H1 (cell line): Measurements from ENCODE around the gene COL2A1. TPM values are rescaled to one million over a fixed set of nuclear protein-coding genes. Genes with fewer than 3 reads are reported as not detected.

Experiments used
- CTCF ChIA-PET: fragments of 300-600 bp; sonication (Branson Sonifier 250); formaldehyde crosslinking; loops from one replicate; lab custom pipeline; 2021; ENCODE audit not compliant: partially characterized antibody; lab: Charles Lee
- POLR2A ChIA-PET: fragments of 300-600 bp; sonication (Branson Sonifier 250); formaldehyde crosslinking; loops from one replicate; lab custom pipeline; 2021; ENCODE audit warnings: inconsistent platforms; ENCODE audit not compliant: partially characterized antibody; lab: Charles Lee
- DNase-seq, 2 experiments: peaks; one replicate each; pipeline versions ENCODE4 v3.0.0 to v3.0.0-alpha.2; 2010 to 2022; ENCODE audit warnings: low spot score in 2 of 2, low read depth in 1 of 2, mixed read lengths in 1 of 2
- FAIRE-seq: peaks from 2 replicates; lab custom pipeline; 2011; peaks lifted over from hg19 to GRCh38; lab: Jason Lieb, UNC
- H2AFZ ChIP-seq: 2 replicates; pipeline ENCODE4 v1.8.1; 2012; ENCODE audit warnings: low read length, inconsistent platforms
- H2AK5ac ChIP-seq: 2 replicates; pipeline ENCODE4 v1.6.1; 2013; ENCODE audit warnings: low read depth, low read length
- H2BK120ac ChIP-seq: replicated peaks from 2 replicates; pipeline ENCODE3; 2013; ENCODE audit warnings: low read depth, low read length, inconsistent platforms
- H2BK12ac ChIP-seq: 2 replicates; pipeline ENCODE4 v1.6.1; 2013; ENCODE audit warnings: low read depth, low read length
- H2BK15ac ChIP-seq: 2 replicates; pipeline ENCODE4 v1.6.1; 2013; ENCODE audit warnings: low read length
- H2BK20ac ChIP-seq: 2 replicates; pipeline ENCODE4 v1.6.1; 2013; ENCODE audit warnings: low read length
- H2BK5ac ChIP-seq: 2 replicates; pipeline ENCODE4 v1.6.1; 2013; ENCODE audit warnings: low read depth, low read length
- H3K14ac ChIP-seq: 2 replicates; pipeline ENCODE4 v1.6.1; 2013; ENCODE audit warnings: inconsistent platforms; ENCODE audit not compliant: insufficient read length
- H3K18ac ChIP-seq: 2 replicates; pipeline ENCODE4 v1.6.1; 2013; ENCODE audit warnings: low read length; ENCODE audit errors: extremely low read depth
- H3K23ac ChIP-seq: 2 replicates; pipeline ENCODE4 v1.6.1; 2013; ENCODE audit warnings: inconsistent platforms; ENCODE audit not compliant: insufficient read length
- H3K23me2 ChIP-seq: 2 replicates; pipeline ENCODE4 v1.6.1; 2013; ENCODE audit warnings: low read depth, low read length
- H3K27ac ChIP-seq: 2 replicates; pipeline ENCODE4 v1.6.1; 2011; ENCODE audit warnings: low read depth, low read length, inconsistent platforms
- H3K27me3 ChIP-seq, 4 experiments: replicated peaks in 1 of 4; 1 replicate in 1 of 4; 2 replicates in 3 of 4; pipeline versions ENCODE4 v1.6.1 to v1.8.1; 2011 to 2013; ENCODE audit warnings: low read length in 3 of 4, mild to moderate bottlenecking in 3 of 4, inconsistent platforms in 2 of 4, mixed read lengths in 2 of 4, moderate library complexity in 1 of 4; ENCODE audit not compliant: control insufficient read depth in 3 of 4, insufficient read depth in 3 of 4; ENCODE audit errors: extremely low read depth in 1 of 4
- H3K36me3 ChIP-seq, 4 experiments: 2 replicates each; pipeline versions ENCODE4 v1.6.1 to v1.8.1; 2011 to 2013; ENCODE audit warnings: mild to moderate bottlenecking in 4 of 4, low read length in 3 of 4, moderate library complexity in 2 of 4, control low read depth in 1 of 4, inconsistent platforms in 1 of 4; ENCODE audit not compliant: insufficient read depth in 4 of 4, control insufficient read depth in 2 of 4
- H3K4ac ChIP-seq: replicated peaks from 2 replicates; pipeline ENCODE3; 2013; ENCODE audit warnings: low read length, low read depth, mixed read lengths, inconsistent platforms; ENCODE audit not compliant: insufficient read length
- H3K4me1 ChIP-seq, 4 experiments: replicated peaks in 1 of 4; 1 replicate in 1 of 4; 2 replicates in 3 of 4; pipeline versions ENCODE4 v1.6.1 to v1.8.1; 2011 to 2013; ENCODE audit warnings: low read length in 3 of 4, inconsistent platforms in 2 of 4, mixed read lengths in 1 of 4; ENCODE audit not compliant: insufficient read depth in 4 of 4, control insufficient read depth in 3 of 4
- H3K4me2 ChIP-seq, 2 experiments: 2 replicates each; pipeline versions ENCODE4 v1.6.1 to v1.8.1; 2011 to 2013; ENCODE audit warnings: low read depth in 2 of 2, low read length in 2 of 2, control low read depth in 1 of 2, inconsistent platforms in 1 of 2, mild to moderate bottlenecking in 1 of 2; ENCODE audit not compliant: insufficient read depth in 1 of 2
- H3K4me3 ChIP-seq, 4 experiments: fragments of 200-600, 300-600 bp in 1 of 4; sonication (generic), shearing (Covaris generic), sonication (Bioruptor Twin) in 1 of 4; 2 replicates each; pipeline versions ENCODE4 v1.5.1 to v1.8.1; 2011 to 2016; ENCODE audit warnings: low read length in 4 of 4, low read depth in 3 of 4, control low read depth in 2 of 4, inconsistent platforms in 2 of 4, mild to moderate bottlenecking in 2 of 4, mixed read lengths in 1 of 4, moderate library complexity in 1 of 4; ENCODE audit not compliant: insufficient read depth in 2 of 4; ENCODE audit errors: extremely low read depth in 1 of 4
- H3K56ac ChIP-seq: replicated peaks from 2 replicates; pipeline ENCODE3; 2013; ENCODE audit warnings: low read depth, mild to moderate bottlenecking, mixed read lengths, low read length, inconsistent platforms; ENCODE audit not compliant: insufficient read length
- H3K79me1 ChIP-seq: 2 replicates; pipeline ENCODE4 v1.6.1; 2013; ENCODE audit warnings: low read depth, low read length, control low read depth
- H3K79me2 ChIP-seq, 2 experiments: 2 replicates each; pipeline versions ENCODE4 v1.6.1 to v1.8.1; 2012 to 2013; ENCODE audit warnings: low read length in 2 of 2, mild to moderate bottlenecking in 2 of 2, inconsistent platforms in 1 of 2; ENCODE audit not compliant: insufficient read depth in 2 of 2, control insufficient read depth in 1 of 2
- H3K9ac ChIP-seq, 4 experiments: replicated peaks in 1 of 4; 1 replicate in 1 of 4; 2 replicates in 3 of 4; pipeline versions ENCODE4 v1.6.1 to v1.8.1; 2011 to 2013; ENCODE audit warnings: low read depth in 3 of 4, low read length in 3 of 4, control low read depth in 2 of 4, mild to moderate bottlenecking in 2 of 4, moderate library complexity in 2 of 4, inconsistent platforms in 1 of 4; ENCODE audit errors: extremely low read depth in 1 of 4
- H3K9me3 ChIP-seq, 2 experiments: 2 replicates each; pipeline versions ENCODE4 v1.6.1 to v1.8.1; 2012 to 2013; ENCODE audit warnings: mild to moderate bottlenecking in 2 of 2, moderate library complexity in 2 of 2, control low read depth in 1 of 2, inconsistent platforms in 1 of 2, low read depth in 1 of 2, low read length in 1 of 2, mixed read lengths in 1 of 2; ENCODE audit not compliant: insufficient read depth in 2 of 2
- H4K20me1 ChIP-seq, 2 experiments: replicated peaks in 1 of 2; 2 replicates each; pipeline versions ENCODE3 to v1.8.1; 2011 to 2013; ENCODE audit warnings: inconsistent platforms in 2 of 2, low read length in 2 of 2, mild to moderate bottlenecking in 1 of 2; ENCODE audit not compliant: insufficient read depth in 2 of 2, control insufficient read depth in 1 of 2
- H4K5ac ChIP-seq: 2 replicates; pipeline ENCODE4 v1.6.1; 2013; ENCODE audit warnings: low read length, low read depth, mixed read lengths, inconsistent platforms; ENCODE audit not compliant: insufficient read length
- H4K8ac ChIP-seq: 2 replicates; pipeline ENCODE4 v1.8.0; 2013; ENCODE audit warnings: mild to moderate bottlenecking, moderate library complexity, low read length, inconsistent platforms; ENCODE audit not compliant: insufficient read depth; ENCODE audit errors: extremely low read depth
- H4K91ac ChIP-seq: replicated peaks from 2 replicates; pipeline ENCODE3; 2013; ENCODE audit warnings: low read length, mixed read lengths, inconsistent platforms; ENCODE audit not compliant: insufficient read length
- BACH1 ChIP-seq: IDR thresholded peaks from 2 replicates; pipeline ENCODE4 v1.6.1; 2012; ENCODE audit warnings: low read length, improper control_type of control experiment
- JUND ChIP-seq: IDR thresholded peaks from 2 replicates; pipeline ENCODE4 v1.6.1; 2011; ENCODE audit warnings: mild to moderate bottlenecking, improper control_type of control experiment, low read length
- RBBP5 ChIP-seq: IDR thresholded peaks from 2 replicates; pipeline ENCODE4 v1.7.1; 2012; ENCODE audit warnings: low read depth, mild to moderate bottlenecking, inconsistent platforms, low read length, moderate library complexity, borderline replicate concordance
- RXRA ChIP-seq: IDR thresholded peaks from 2 replicates; pipeline ENCODE4 v1.6.1; 2011; ENCODE audit warnings: low read depth, mild to moderate bottlenecking, low read length, moderate library complexity; ENCODE audit not compliant: insufficient read depth
- SIRT6 ChIP-seq: IDR thresholded peaks from one replicate; pipeline ENCODE4 v1.7.1; 2012; ENCODE audit warnings: low read length, inconsistent platforms
- SUZ12 ChIP-seq: fragments of 200-600 bp; sonication (generic); IDR thresholded peaks from 2 replicates; pipeline ENCODE4 v1.6.1; 2012; ENCODE audit warnings: mild to moderate bottlenecking, inconsistent platforms, low read length, moderate library complexity, mixed read lengths
- YY1 ChIP-seq: IDR thresholded peaks from 2 replicates; pipeline ENCODE4 v1.6.1; 2011; ENCODE audit warnings: low read depth, mild to moderate bottlenecking, low read length
- WGBS, 2 experiments: shearing (Covaris generic) in 1 of 2; methylation state at CpG; one replicate each; pipeline versions ENCODE4 v1.1.6 to v1.1.7; 2013 to 2015; ENCODE audit warnings: low lambda C conversion rate in 2 of 2, mixed read lengths in 2 of 2, inconsistent platforms in 1 of 2, low coverage in 1 of 2, missing lambda C conversion rate in 1 of 2; ENCODE audit not compliant: insufficient replicate concordance in 2 of 2, insufficient coverage in 1 of 2, insufficient read length in 1 of 2; ENCODE audit errors: extremely low coverage in 1 of 2, missing lambda C conversion rate in 1 of 2; 5-methylcytosine and 5-hydroxymethylcytosine counted together
- polyA plus RNA-seq, 7 experiments: library from polyadenylated mRNA; depleted of rRNA in 3 of 7; stranded (reverse) in 5 of 7; unstranded in 2 of 7; fragments of >200 nt in 5 of 7; fragments of 200-250 nt in 2 of 7; gene quantifications; 1 replicate in 5 of 7; 2 replicates in 1 of 7; 4 replicates in 1 of 7; pipeline versions ENCODE4 v1.2.1 to v1.2.3, GENCODE V29; 2011 to 2013; ENCODE audit warnings: missing spikeins in 2 of 7, mixed read lengths in 2 of 7
- total RNA-seq: library from RNA; stranded (reverse); fragmentation: NEBNext Ultra II Directional; extraction: Animal tissue kit (Norgen Biotek cat#: 25700); gene quantifications from 2 replicates; pipeline ENCODE4 v1.2.1, GENCODE V29; 2021

The COL2A1 gene
- total and polyA plus RNA-seq, 2 of the 8 experiments (the other 6 are each of a cell fraction or from before 2014, with no cell fraction given), result 4.2 to 14.6 TPM

DNA sequence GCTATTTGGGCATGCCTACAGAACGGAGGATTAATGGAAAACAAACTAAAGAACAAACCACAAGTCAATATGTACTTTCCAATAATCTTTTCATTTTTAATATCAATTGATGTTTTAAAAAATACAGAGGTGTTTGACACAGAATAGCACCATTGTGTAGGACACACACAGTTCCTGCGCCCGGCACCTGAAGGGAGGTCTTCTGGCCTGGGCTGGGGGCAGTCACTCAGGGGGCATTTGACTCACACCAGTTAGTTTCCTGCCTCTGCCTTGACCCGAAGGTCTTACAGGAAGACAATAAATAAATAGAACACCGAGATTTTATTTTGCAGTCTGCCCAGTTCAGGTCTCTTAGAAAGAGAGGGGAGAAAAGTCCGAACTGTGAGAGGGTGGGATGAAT is 31.4 kb downstream of the COL2A1 start:
- H3K27me3 ChIP-seq, result peaks cover 0 to 4% (median 2%) of the 10 kb centered on the region in 4 experiments; a peak in 3 of 7 replicates
- H2BK15ac ChIP-seq, result no peak overlapping the region
- H3K23me2 ChIP-seq, result no peaks in the 10 kb centered on the region
- CTCF ChIA-PET, result interaction anchor here (0.6 kb wide), 1 partner anchor 766 kb away, joined by 4 read pairs; no protein-coding TSS in a partner anchor
- no peaks in the 10 kb centered on the region for H3K36me3 ChIP-seq
- no peaks in the 10 kb centered on the region; the same call in 1 of the 2 replicates for H3K79me1 ChIP-seq
- H3K4me1 ChIP-seq, result no peaks in the 10 kb centered on the region
- no peak overlapping the region for H3K4me2 ChIP-seq
- no peak overlapping the region for H3K18ac ChIP-seq
- POLR2A ChIA-PET, result no interaction called here
- 96% methylated on average over 6 of the region's 6 CpGs; no CpG with 5 or more reads in 1 of the 2 experiments for WGBS, 2 experiments
- TF ChIP-seq RBBP5 (no peak), YY1 (no peak), JUND (no peak), SIRT6 (no peak), RXRA (no peak), SUZ12 (no peak), BACH1 (no peak)
- no peak overlapping the region for H2BK120ac ChIP-seq
- no peak for DNase-seq
- no peak overlapping the region for H3K23ac ChIP-seq
- H2BK12ac ChIP-seq, result no peak overlapping the region
- no peak overlapping the region for H4K5ac ChIP-seq
- no peak overlapping the region for H2BK5ac ChIP-seq
- no peak overlapping the region for H2AFZ ChIP-seq
- H2BK20ac ChIP-seq, result no peak overlapping the region
- H3K79me2 ChIP-seq, result no peaks in the 10 kb centered on the region
- no peak overlapping the region for H3K9ac ChIP-seq
- no peaks in the 10 kb centered on the region for H3K9me3 ChIP-seq
- no peak overlapping the region for H3K27ac ChIP-seq
- no peak overlapping the region for H3K4me3 ChIP-seq
- no peak overlapping the region for H3K4ac ChIP-seq
- no peak for FAIRE-seq
- no peak overlapping the region for H4K8ac ChIP-seq
- H3K14ac ChIP-seq, result no peak overlapping the region
- H4K20me1 ChIP-seq, result no peaks in the 10 kb centered on the region
- no peak overlapping the region for H2AK5ac ChIP-seq
- H3K56ac ChIP-seq, result no peak overlapping the region
- no peak overlapping the region for H4K91ac ChIP-seq
